GM06990 (cell line): ENCODE measurements around the gene S100A7A.

Source experiments
- DNase-seq: peaks from one replicate; pipeline ENCODE4 v3.0.0-alpha.2; 2011; ENCODE audit not compliant: insufficient read length; ENCODE audit errors: extremely low read depth
- H3K27me3 ChIP-seq: replicated peaks from 2 replicates; pipeline ENCODE4 v1.6.0; 2011; ENCODE audit warnings: low read length; ENCODE audit not compliant: control insufficient read depth, insufficient read depth
- H3K36me3 ChIP-seq: 2 replicates; pipeline ENCODE4 v1.5.1; 2011; ENCODE audit warnings: low read length; ENCODE audit not compliant: control insufficient read depth, insufficient read depth
- H3K4me3 ChIP-seq: replicated peaks from 2 replicates; pipeline ENCODE4 v1.5.1; 2011; ENCODE audit warnings: low read depth, mild to moderate bottlenecking, control low read depth, low read length
- CTCF ChIP-seq: IDR thresholded peaks from 2 replicates; pipeline ENCODE4 v1.5.1; 2011; ENCODE audit warnings: low read length, control low read depth, mild to moderate bottlenecking, inconsistent platforms; ENCODE audit not compliant: insufficient read depth, poor library complexity, severe bottlenecking

Gene S100A7A

GRCh38 chr1:153437236-153437635 is 20.9 kb downstream of the S100A7A start:
- peaks cover 1% of the 10 kb centered on the region for H3K27me3 ChIP-seq
- no peak for DNase-seq
- H3K36me3 ChIP-seq: no peaks in the 10 kb centered on the region
- no peak for TF ChIP-seq CTCF
- H3K4me3 ChIP-seq: no peak overlapping the region

- no peak for DNase-seq
- peaks cover 1% of the 10 kb centered on the region for H3K27me3 ChIP-seq
These were observed 22.3 kb downstream of the S100A7A start for GRCh38 chr1:153438599-153438998.

DNA sequence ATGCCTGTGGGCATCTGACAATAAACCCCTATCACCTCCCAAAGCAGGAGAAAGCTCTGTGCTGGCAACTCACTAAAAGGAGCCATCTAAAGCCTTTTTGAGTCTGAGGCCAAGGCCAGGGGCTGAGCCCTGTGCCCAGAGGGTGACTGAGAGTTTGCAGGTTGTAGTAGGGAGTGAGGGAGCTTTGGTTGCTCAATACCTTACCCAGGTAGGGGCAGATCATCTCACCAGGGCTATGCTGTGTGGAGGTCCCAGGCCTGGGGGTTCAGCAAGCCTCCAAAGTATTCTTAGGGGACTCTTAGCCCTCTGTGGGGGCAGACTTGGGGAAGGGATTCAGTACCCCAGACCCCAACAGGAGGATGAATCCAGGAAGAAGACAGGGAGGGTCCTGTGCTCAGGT is 23.0 kb downstream of the S100A7A start:
- Histone ChIP-seq H3K4me3 (no peak overlapping the region), H3K27me3 (peaks cover 1% of the 10 kb centered on the region), H3K36me3 (no peaks in the 10 kb centered on the region)
- no peak for DNase-seq
- no peak for TF ChIP-seq CTCF

More at GRCh38 chr1:153438599-153438998, 22.3 kb downstream of the S100A7A start:
- Histone ChIP-seq H3K36me3 (no peaks in the 10 kb centered on the region), H3K4me3 (no peak overlapping the region)
- TF ChIP-seq CTCF: no peak

GRCh38 chr1:153441238-153441755 is 25.0 kb downstream of the S100A7A start:
- H3K36me3 ChIP-seq: no peaks in the 10 kb centered on the region
- no peak for TF ChIP-seq CTCF
- H3K27me3 ChIP-seq: no peaks in the 10 kb centered on the region; the same call in none of the 2 replicates
- H3K4me3 ChIP-seq: no peak overlapping the region
- no peak for DNase-seq

DNA sequence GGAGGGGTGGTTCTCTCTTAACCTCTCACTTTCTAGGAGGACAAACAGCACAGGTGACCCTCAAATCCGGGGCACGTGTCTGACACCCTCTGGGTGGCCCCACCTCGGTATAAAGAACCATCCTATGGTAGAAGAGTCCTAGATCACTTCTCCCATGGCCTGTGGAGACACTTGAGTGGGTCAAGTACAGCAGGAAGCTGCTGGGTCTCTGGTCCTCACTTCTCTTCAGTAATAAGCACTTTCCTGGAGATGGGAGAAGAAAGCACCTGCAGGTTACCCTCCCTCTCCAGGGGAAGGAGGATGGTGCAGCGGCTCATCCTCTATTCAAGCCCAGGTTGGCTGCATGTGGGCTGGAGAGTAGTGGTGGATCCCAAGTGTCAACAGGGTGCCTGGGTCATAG is 27.2 kb downstream of the S100A7A start:
- H3K4me3 ChIP-seq: no peak overlapping the region
- H3K27me3 ChIP-seq: no peaks in the 10 kb centered on the region
- H3K36me3 ChIP-seq: no peaks in the 10 kb centered on the region
- DNase-seq: no peak
- no peak for TF ChIP-seq CTCF

- TF ChIP-seq CTCF: no peak
- Histone ChIP-seq H3K4me3 (no peak overlapping the region), H3K27me3 (no peaks in the 10 kb centered on the region), H3K36me3 (no peaks in the 10 kb centered on the region)
- no peak for DNase-seq
These were observed 27.8 kb downstream of the S100A7A start for GRCh38 chr1:153444078-153444477.
